RWPE2 (cell line): ENCODE results near the gene GAS2L2.

Source experiments
- ATAC-seq: fragments of 200-7000 bp; cut with Tn5 transposase; 3 replicates; pipeline ENCODE4 v1.9.1; 2021; ENCODE audit warnings: low read depth
- DNase-seq: peaks from one replicate; pipeline ENCODE4 v3.0.0-alpha.2; 2020; ENCODE audit warnings: low spot score
- H3K27ac ChIP-seq: fragments of 450-650 bp; 2 replicates; pipeline ENCODE4 v1.5.1; 2017; ENCODE audit warnings: mild to moderate bottlenecking; ENCODE audit not compliant: poor library complexity, severe bottlenecking
- H3K27me3 ChIP-seq: fragments of 250-450 bp; sonication (Bioruptor Pico); 2 replicates; pipeline ENCODE4 v1.5.1; 2021; ENCODE audit warnings: mild to moderate bottlenecking, moderate library complexity; ENCODE audit not compliant: insufficient read depth, poor library complexity, severe bottlenecking
- H3K36me3 ChIP-seq: fragments of 250-450 bp; sonication (Bioruptor Pico); 2 replicates; pipeline ENCODE4 v1.5.1; 2020; ENCODE audit warnings: low read depth, mild to moderate bottlenecking, moderate library complexity
- H3K4me1 ChIP-seq: fragments of 250-450 bp; sonication (Bioruptor Pico); 2 replicates; pipeline ENCODE4 v1.5.1; 2021; ENCODE audit warnings: mild to moderate bottlenecking, moderate library complexity; ENCODE audit not compliant: insufficient read depth, poor library complexity, severe bottlenecking
- H3K4me3 ChIP-seq: fragments of 250-450 bp; sonication (Bioruptor Pico); 2 replicates; pipeline ENCODE4 v1.5.1; 2021; ENCODE audit warnings: mild to moderate bottlenecking, moderate library complexity; ENCODE audit not compliant: severe bottlenecking
- H3K9me3 ChIP-seq: fragments of 250-450 bp; sonication (Bioruptor Pico); 2 replicates; pipeline ENCODE4 v1.5.1; 2021; ENCODE audit warnings: mild to moderate bottlenecking, moderate library complexity; ENCODE audit not compliant: severe bottlenecking
- TF ChIP-seq, protein P1 (sequence below): fragments of 450-650 bp; IDR thresholded peaks from one replicate; pipeline ENCODE4 v1.5.1; 2017; ENCODE audit warnings: mild to moderate bottlenecking, moderate library complexity; ENCODE audit not compliant: poor library complexity, severe bottlenecking

The GAS2L2 gene

GRCh38 chr17:35713069-35713728, 39.8 kb downstream of the GAS2L2 start:
- no peak for DNase-seq
- ATAC-seq: no peak

GRCh38 chr17:35710950-35711349, 42.1 kb downstream of the GAS2L2 start:
- Histone ChIP-seq H3K36me3 (peaks cover 76% of the 10 kb centered on the region), H3K27me3 (no peaks in the 10 kb centered on the region)

More at GRCh38 chr17:35713069-35713728, 39.8 kb downstream of the GAS2L2 start:
- no peaks in the 10 kb centered on the region for H3K27me3 ChIP-seq
- H3K36me3 ChIP-seq: peaks cover 92% of the 10 kb centered on the region
- H3K9me3 ChIP-seq: no peaks in the 10 kb centered on the region
- no peak overlapping the region for H3K27ac ChIP-seq
- no peak overlapping the region for H3K4me3 ChIP-seq
- no peaks in the 10 kb centered on the region for H3K4me1 ChIP-seq
- TF ChIP-seq, protein P1, sequence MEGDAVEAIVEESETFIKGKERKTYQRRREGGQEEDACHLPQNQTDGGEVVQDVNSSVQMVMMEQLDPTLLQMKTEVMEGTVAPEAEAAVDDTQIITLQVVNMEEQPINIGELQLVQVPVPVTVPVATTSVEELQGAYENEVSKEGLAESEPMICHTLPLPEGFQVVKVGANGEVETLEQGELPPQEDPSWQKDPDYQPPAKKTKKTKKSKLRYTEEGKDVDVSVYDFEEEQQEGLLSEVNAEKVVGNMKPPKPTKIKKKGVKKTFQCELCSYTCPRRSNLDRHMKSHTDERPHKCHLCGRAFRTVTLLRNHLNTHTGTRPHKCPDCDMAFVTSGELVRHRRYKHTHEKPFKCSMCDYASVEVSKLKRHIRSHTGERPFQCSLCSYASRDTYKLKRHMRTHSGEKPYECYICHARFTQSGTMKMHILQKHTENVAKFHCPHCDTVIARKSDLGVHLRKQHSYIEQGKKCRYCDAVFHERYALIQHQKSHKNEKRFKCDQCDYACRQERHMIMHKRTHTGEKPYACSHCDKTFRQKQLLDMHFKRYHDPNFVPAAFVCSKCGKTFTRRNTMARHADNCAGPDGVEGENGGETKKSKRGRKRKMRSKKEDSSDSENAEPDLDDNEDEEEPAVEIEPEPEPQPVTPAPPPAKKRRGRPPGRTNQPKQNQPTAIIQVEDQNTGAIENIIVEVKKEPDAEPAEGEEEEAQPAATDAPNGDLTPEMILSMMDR: no peak

GRCh38 chr17:35709874-35710273, 43.2 kb downstream of the GAS2L2 start:
- no peaks in the 10 kb centered on the region for H3K4me1 ChIP-seq
- peaks cover 66% of the 10 kb centered on the region for H3K36me3 ChIP-seq
- no peak overlapping the region for H3K4me3 ChIP-seq
- no peaks in the 10 kb centered on the region for H3K9me3 ChIP-seq
- no peak for DNase-seq
- no peaks in the 10 kb centered on the region for H3K27me3 ChIP-seq
- TF ChIP-seq, protein P1: no peak
- H3K27ac ChIP-seq: no peak overlapping the region
- ATAC-seq: no peak

More at GRCh38 chr17:35710950-35711349, 42.1 kb downstream of the GAS2L2 start:
- TF ChIP-seq, protein P1: no peak
- Histone ChIP-seq H3K4me3 (no peak overlapping the region), H3K27ac (no peak overlapping the region), H3K4me1 (no peaks in the 10 kb centered on the region), H3K9me3 (no peaks in the 10 kb centered on the region)
- ATAC-seq (no peak), DNase-seq (no peak)

DNA sequence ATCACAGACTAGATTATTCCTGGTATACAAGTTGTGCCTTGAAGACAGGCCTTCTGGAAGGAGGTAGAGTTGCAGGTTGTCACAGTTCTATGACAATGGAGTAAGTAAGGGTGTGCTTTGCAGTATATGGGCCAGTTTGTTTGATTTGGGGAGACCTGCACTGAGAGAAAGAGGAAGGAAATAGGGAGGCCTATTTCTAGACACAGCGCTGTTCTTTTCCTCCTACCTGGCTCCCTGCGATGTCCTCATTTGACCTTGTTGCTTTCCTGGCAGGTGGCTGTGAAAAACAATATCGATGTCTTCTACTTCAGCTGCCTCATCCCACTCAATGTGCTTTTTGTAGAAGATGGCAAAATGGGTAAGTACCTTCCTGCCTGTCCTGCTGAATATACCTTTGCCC, 44.1 kb downstream of the GAS2L2 start:
- no peak for DNase-seq
- Histone ChIP-seq H3K9me3 (no peaks in the 10 kb centered on the region), H3K4me3 (no peak overlapping the region), H3K27me3 (no peaks in the 10 kb centered on the region), H3K4me1 (no peaks in the 10 kb centered on the region), H3K27ac (no peak overlapping the region), H3K36me3 (peaks cover 59% of the 10 kb centered on the region)
- TF ChIP-seq, protein P1: no peak
- no peak for ATAC-seq

GRCh38 chr17:35708149-35708548, 44.9 kb downstream of the GAS2L2 start:
- no peaks in the 10 kb centered on the region for H3K9me3 ChIP-seq
- no peak for DNase-seq
- TF ChIP-seq, protein P1: no peak
- H3K27me3 ChIP-seq: no peaks in the 10 kb centered on the region
- H3K4me1 ChIP-seq: no peaks in the 10 kb centered on the region
- no peak for ATAC-seq
- no peak overlapping the region for H3K27ac ChIP-seq
- H3K4me3 ChIP-seq: no peak overlapping the region
- peaks cover 51% of the 10 kb centered on the region for H3K36me3 ChIP-seq
